ENCODE measurements around the gene EIF2AK2.

- TF ChIP-seq POLR2A (IDR thresholded peaks at IDR 0.05) (no peak), CTCF (IDR thresholded peaks at IDR 0.05) (no peak)
Observed at GRCh38 chr2:37201208-37201607, 44.4 kb upstream of the EIF2AK2 start.
